ENCODE results near the gene CCDC80.
"Not testable (repeated sequence)": the region's sequence is repeated elsewhere in the genome, so short reads cannot be mapped to it uniquely, and the experiment has no call there.

CCDC80 gene

GRCh38 chr3:112665009-112665408, 24.1 kb upstream of the CCDC80 start:
- DNase-seq, result not testable (repeated sequence)

DNA sequence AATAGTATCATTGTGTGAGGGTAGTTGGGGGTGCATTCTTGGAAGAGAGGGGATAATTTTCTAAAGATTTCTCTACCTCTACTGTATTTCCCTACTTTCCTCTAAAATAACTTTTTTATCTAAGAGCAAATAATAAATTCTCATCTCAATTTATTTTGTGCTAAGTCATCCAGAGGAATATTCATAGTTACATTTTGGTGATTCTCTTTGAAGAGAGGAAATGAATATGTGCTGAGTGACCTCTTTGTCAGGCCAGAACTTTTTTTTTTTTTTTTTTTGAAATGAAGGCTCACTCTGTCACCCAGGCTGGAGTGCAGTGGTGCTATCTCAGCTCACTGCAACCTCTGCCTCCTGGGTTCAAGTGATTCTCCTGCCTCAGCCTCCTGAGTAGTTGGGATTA, 15.1 kb upstream of the CCDC80 start:
- no peak for DNase-seq

DNA sequence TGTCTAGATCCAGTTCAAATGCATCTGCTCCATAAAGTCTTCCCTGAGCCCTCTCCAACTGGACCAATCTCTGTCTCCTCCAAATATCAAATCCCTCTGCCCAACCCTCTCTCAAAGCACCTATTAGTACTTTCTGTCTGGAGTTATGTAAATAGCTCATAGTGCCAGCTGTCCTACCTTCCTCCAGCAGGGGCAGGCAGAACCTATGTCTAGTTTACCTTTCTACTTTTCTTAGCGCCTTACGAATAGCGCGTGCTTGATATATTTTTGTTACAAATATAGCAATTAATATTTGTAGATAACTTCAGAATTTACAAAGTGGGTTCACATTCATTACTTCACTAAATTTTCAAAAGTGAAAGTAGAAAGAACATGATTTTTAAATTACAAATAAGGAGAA, 14.0 kb upstream of the CCDC80 start:
- no peak for DNase-seq

- no peak for DNase-seq
These were observed 13.5 kb upstream of the CCDC80 start for GRCh38 chr3:112654492-112654891.

- DNase-seq, result no peak
These were observed 12.9 kb upstream of the CCDC80 start for GRCh38 chr3:112653881-112654300.

DNA sequence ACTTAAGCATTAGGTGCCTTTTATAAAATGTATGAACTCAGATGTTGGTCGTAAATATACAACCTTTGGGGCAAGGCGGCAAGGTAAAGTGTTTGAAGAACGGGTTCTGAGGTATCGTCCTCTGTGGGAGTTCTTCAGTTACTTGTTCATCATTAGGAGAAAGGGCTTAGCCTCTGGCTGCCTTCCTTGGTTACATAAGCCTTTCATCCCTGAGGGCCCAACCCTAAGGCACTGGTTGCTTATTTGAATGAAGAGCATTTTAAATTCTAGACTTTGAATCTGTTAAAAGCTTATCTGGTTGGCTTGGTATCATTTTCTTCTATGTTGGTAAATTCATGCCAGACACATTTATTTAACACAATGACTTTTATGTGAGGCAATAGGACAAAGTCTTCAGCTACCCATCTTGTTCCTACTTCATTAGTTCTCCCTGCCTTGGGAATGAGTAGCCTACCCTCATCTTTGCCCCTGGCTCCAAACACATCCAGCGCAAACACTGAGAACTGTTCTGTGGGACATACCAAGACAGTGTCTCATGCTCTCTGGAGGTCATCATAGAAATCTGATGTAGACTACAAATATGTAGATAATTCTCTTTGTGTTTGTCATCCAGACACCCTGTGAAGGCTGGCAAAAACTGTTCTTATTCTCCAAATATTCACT, 12.4 kb upstream of the CCDC80 start:
- no peak for DNase-seq

GRCh38 chr3:112651516-112651915, 10.6 kb upstream of the CCDC80 start:
- DNase-seq, result no peak

DNA sequence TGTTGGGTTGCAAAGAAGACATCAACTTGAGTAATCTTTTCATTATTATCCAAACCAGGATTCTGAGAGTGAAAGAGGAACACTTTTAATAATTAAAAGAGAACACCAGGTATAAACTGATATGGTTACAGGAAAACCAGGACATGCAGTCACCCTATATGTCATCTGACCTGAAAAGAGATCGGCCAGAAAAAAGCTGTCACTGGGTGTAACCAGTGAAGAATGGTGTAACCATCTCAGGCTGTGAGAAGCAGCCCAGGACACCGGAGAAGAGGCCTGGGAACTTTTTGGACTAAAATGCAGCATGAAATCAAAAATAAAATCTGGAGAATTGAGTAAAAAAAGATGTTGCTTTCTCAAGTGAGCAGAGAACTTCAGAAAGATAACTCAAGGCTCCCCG, 10.1 kb upstream of the CCDC80 start:
- no peak for DNase-seq

DNA sequence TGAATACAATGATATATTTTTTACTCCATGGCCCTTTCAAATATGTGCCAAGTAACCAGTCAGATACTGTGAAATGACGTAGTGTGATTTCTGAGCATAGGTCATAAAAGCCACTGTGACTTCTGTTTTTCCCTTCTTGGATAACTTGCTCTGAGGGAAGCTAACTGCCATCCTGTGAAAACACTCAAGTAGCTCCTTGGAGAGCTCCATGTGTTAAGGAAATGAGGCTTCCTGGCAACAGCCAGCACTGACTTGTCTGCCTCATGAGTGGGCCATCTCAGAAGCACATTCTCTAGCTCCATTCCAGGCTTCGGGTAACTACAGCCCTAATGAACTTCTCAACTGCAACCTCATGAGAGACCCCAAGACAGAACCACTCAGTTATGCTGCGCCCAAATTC, 9.5 kb upstream of the CCDC80 start:
- DNase-seq, result no peak

- DNase-seq, result no peak
These were observed 8.5 kb upstream of the CCDC80 start for GRCh38 chr3:112649478-112649735.

DNA sequence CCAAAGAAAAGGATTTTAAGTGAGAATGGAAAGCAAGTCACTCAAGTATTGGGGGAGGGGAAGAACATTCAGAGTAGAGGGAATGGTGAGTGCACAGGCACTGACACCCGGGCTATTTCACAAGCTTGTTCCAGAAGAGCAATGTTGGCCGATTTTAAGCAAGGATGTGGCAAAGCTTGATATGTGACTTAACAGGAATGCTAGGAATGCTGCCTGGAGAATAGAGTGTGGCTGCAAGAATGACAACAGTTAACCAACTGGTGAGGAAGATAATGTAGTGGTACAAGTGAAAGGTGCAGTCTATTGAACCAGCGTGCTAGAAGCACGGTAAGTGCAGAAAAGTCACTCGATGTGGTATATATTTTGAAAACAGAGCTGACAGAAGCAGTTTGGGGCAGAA, 6.2 kb upstream of the CCDC80 start:
- no peak for DNase-seq

- no peak for DNase-seq
These were observed 5.7 kb upstream of the CCDC80 start for GRCh38 chr3:112646623-112647022.

DNA sequence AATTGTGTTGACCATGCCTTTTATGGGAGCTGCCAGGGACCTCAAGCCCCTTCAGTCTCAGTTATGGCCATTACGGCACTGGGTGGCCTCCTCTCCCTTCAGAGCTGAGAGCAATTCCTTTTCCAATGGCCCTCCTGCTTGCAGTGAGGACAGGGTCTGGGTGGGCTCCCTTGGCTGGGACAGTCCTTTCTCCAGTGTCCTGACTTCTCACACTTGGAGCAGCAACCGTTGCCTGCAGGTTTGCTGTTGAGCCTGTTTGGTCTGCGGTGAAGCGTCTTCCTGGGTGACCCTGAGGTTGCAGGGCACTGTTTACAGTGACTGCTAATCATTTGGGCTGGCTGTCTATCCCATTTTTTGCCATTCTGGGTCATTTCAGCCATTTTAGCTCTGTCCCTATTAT, 3.5 kb upstream of the CCDC80 start:
- no peak for DNase-seq

DNA sequence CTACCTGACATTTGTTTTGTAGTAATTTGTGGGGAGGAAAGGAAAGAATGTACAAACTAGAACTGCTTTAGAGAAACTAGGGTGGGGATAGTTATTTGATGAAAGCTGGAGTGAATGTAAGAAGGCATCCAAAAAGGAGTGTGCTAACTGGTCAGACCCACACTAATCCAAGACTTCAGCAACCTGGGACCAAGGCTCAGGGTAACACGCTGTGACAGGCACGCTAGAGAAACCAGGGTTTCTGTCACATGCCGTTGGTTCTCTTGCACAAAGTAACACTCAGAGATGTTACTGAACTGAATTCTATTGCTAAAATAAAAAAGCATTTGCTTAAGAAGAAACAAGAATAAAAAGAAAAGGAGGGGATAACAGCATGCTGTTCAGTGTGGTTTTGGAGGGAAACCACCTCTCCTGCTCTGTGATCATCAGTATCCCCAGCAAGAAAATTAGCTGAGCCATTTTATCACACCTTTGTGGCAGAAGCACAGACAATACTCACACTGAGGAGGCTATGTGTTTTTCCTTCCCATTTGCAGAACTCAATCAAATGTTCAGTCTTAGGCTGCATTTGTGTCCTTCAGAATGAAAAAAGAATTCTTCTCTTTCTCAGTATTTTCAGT, 2.8 kb upstream of the CCDC80 start:
- no peak for DNase-seq

- peak; percentile 75 for DNase-seq
These were observed 2.1 kb upstream of the CCDC80 start for GRCh38 chr3:112642912-112643506.

DNA sequence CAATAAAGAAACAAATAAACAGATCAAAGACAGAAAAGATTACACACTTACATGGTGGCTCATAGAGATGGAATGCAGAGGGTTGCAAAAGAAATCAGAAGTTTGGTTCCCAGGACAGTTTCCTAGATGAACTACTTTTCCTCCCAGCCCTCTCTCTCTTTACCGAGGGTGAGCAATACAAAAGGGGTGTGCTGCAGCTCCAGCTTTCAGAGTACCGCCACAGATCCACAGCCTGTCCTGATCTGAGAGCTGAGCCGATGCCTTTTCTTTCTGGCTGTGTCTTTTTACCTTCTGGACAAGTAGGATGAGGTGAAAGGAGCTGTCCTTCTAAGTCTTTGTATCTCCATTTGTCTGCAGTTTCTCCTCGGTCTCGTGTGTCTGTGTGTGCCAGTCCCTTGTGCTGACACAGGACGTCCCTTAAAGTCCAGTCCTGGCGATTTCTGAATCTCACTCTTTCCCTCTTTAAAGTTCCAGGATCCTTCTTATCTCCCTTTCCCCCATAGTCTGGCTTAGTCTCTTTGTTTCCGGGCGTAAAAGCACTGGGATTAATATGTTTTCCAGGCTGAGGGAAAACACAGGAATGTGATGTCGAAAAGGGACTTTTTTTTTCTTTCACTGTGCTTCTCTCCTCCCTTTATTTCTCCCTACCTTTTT, 540 bp downstream of the CCDC80 start:
- no peak for DNase-seq

GRCh38 chr3:112639455-112640225, 1.3 kb downstream of the CCDC80 start:
- DNase-seq, result no peak

DNA sequence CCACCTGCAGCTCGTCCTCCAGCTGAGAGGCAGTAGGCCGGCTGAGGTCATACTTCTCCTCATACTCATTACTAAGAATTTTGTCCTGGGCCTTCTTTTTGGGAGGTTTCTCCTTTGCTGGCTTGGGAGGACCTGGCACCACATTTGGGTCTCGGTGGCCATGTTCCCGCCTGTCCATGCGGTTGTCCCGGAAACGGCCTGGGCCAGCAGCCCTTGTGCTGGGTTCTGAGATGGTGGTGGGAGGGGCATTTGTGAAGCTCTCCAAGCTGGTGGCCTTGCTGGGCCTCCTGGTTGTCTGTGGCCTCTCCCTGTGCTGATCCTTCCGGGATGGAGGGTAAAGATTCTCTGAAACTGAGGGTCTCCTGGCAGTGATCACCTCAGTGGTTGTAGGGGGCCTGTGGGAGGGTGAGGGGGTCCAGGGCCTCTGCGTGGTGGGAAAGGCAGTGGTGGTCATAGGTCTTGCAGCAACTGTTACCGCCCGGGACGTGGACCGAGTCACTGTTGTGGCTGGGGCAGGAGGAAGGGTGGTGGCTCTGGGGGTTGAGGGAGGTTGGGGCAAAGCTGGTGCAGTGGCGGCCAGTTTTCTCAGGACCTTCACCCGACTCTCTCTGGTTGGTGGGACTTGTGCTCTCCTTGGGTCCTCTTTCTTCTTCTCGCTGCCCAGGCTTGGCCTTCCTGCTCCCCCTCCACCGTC, 2.5 kb downstream of the CCDC80 start:
- DNase-seq, result no peak

DNA sequence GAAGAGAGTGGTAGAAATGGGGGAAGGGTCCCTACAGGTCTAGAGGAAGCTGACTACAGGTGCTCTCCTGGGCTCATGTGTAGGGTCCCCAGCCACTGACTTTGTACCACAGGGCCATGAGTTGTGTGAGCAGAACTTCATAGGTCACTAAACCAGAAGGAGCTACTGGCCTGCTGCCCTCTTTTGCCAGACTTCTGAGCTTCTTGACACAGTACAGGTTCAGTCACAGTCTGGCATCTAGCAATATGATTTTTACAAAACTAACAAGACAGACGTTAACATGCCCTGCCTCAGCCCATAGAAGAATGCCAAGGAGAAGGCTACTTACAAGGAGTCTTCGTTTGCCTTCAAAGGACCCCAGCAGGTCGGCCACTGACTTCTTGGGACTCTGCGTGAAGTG, 3.2 kb downstream of the CCDC80 start:
- no peak for DNase-seq

DNA sequence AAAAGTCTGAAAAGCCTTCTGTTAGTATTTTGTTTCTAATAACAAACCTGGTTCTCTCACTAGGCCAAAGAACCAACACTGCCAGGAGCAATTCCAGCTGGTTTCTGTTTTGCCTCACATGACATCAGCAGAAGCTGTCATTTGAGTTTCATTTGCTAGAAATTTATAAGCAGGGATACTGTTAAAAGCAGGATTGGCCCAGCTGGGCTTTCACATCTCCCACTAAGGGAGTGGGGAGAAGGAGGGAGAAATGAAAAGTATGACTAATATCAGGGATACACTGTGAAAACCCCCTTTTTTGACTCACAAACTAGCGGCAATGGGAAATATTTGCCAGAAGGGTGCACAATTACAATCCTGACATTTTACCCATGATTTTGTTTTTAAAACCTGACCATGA, 5.3 kb downstream of the CCDC80 start:
- no peak for DNase-seq

- DNase-seq, result no peak
These were observed 6.0 kb downstream of the CCDC80 start for GRCh38 chr3:112634786-112635541.

DNA sequence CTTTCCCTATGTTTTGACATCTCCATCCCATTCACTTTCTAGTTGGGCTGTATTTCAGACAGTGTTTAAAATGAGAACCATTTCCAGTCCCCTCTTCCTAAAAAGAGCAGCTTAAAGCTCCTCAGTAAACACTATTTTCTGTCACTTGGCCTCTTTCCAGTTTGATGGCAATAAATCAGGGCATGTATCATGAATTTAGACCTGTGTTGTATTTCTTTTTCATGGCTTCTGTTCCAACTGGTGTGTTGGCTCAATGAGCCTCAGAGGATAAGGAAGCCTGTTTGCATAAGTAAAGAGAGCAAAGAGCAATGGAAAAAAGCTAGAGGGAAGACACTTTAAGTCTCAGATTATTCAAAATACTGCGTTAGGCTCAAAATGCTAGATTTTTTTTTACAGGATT, 7.2 kb downstream of the CCDC80 start:
- peak; percentile 21 for DNase-seq
